GM12875 (cell line): ENCODE results near the gene MUC13.

Experiments
- H3K4me3 ChIP-seq: one replicate; pipeline ENCODE4 v1.5.1; 2011; ENCODE audit warnings: low read depth, low read length, control low read depth
- CTCF ChIP-seq: IDR thresholded peaks from 2 replicates; pipeline ENCODE4 v1.5.1; 2011; ENCODE audit warnings: low read depth, mild to moderate bottlenecking, control low read depth, inconsistent platforms, low read length, moderate library complexity, borderline replicate concordance; ENCODE audit not compliant: insufficient read depth

Gene MUC13

GRCh38 chr3:124883766-124884473, 50.6 kb downstream of the MUC13 start:
- no peak for TF ChIP-seq CTCF
- no peak overlapping the region for H3K4me3 ChIP-seq

GRCh38 chr3:124882816-124883747, 51.5 kb downstream of the MUC13 start:
- no peak for TF ChIP-seq CTCF
- H3K4me3 ChIP-seq: no peak overlapping the region

GRCh38 chr3:124881976-124882697, 52.4 kb downstream of the MUC13 start:
- H3K4me3 ChIP-seq: no peak overlapping the region
- TF ChIP-seq CTCF: no peak

GRCh38 chr3:124879337-124879680, 55.2 kb downstream of the MUC13 start:
- no peak for TF ChIP-seq CTCF
- H3K4me3 ChIP-seq: no peak overlapping the region

GRCh38 chr3:124878561-124879336, 55.8 kb downstream of the MUC13 start:
- H3K4me3 ChIP-seq: no peak overlapping the region
- no peak for TF ChIP-seq CTCF

GRCh38 chr3:124877674-124878073, 56.9 kb downstream of the MUC13 start:
- no peak for TF ChIP-seq CTCF
- no peak overlapping the region for H3K4me3 ChIP-seq
